ENCODE data around the gene TICRR.
A peak's percentile ranks its signal among the peaks of the same experiment; 100 is the strongest.
"Not testable (repeated sequence)": the region's sequence is repeated elsewhere in the genome, so short reads cannot be mapped to it uniquely, and the experiment has no call there.

TICRR gene

GRCh38 chr15:89566181-89566580 lies 9.1 kb upstream of the TICRR start:
- DNase-seq (ENCODE audit: low read depth in 2 of 2): no peak

- no peak for DNase-seq (ENCODE audit: low read depth in 2 of 2)
Measured at GRCh38 chr15:89566621-89567294, 8.5 kb upstream of the TICRR start.

- no peak for DNase-seq (ENCODE audit: low read depth in 2 of 2)
Measured at GRCh38 chr15:89569090-89569745, 6.1 kb upstream of the TICRR start.

GRCh38 chr15:89575656-89576416 lies 567 bp downstream of the TICRR start:
- DNase-seq (ENCODE audit: low read depth in 2 of 2): no peak

- DNase-seq (ENCODE audit: low read depth in 2 of 2): no peak
Measured at GRCh38 chr15:89576417-89576773, 1.1 kb downstream of the TICRR start.

- no peak for DNase-seq (ENCODE audit: low read depth in 2 of 2)
Measured at GRCh38 chr15:89577776-89578115, 2.5 kb downstream of the TICRR start.

- no peak for DNase-seq (ENCODE audit: low read depth in 2 of 2)
Measured at GRCh38 chr15:89578146-89578545, 2.9 kb downstream of the TICRR start.

- DNase-seq (ENCODE audit: low read depth in 2 of 2): not testable (repeated sequence)
Measured at GRCh38 chr15:89580747-89581146, 5.5 kb downstream of the TICRR start.

- DNase-seq (ENCODE audit: low read depth in 2 of 2): no peak
Measured at GRCh38 chr15:89586651-89587050, 11.4 kb downstream of the TICRR start.

GRCh38 chr15:89587955-89588354 lies 12.7 kb downstream of the TICRR start:
- DNase-seq (ENCODE audit: low read depth in 2 of 2): peak in 1 of 2 experiments; percentile 21

GRCh38 chr15:89591834-89592233 lies 16.6 kb downstream of the TICRR start:
- DNase-seq (ENCODE audit: low read depth in 2 of 2): no peak

GRCh38 chr15:89593018-89593417 lies 17.7 kb downstream of the TICRR start:
- DNase-seq (ENCODE audit: low read depth in 2 of 2): no peak

- no peak for DNase-seq (ENCODE audit: low read depth in 2 of 2)
Measured at GRCh38 chr15:89599021-89599420, 23.8 kb downstream of the TICRR start.

- DNase-seq (ENCODE audit: low read depth in 2 of 2): no peak
Measured at GRCh38 chr15:89611317-89611716, 36.0 kb downstream of the TICRR start.

- DNase-seq (ENCODE audit: low read depth in 2 of 2): no peak
Measured at GRCh38 chr15:89613031-89613430, 37.8 kb downstream of the TICRR start.

GRCh38 chr15:89614164-89614563 lies 38.9 kb downstream of the TICRR start:
- DNase-seq (ENCODE audit: low read depth in 2 of 2): no peak

GRCh38 chr15:89615135-89615534 lies 39.9 kb downstream of the TICRR start:
- no peak for DNase-seq (ENCODE audit: low read depth in 2 of 2)

- DNase-seq (ENCODE audit: low read depth in 2 of 2): no peak
Measured at GRCh38 chr15:89616228-89616627, 41.0 kb downstream of the TICRR start.

- no peak for DNase-seq (ENCODE audit: low read depth in 2 of 2)
Measured at GRCh38 chr15:89621547-89621946, 46.3 kb downstream of the TICRR start.

- no peak for DNase-seq (ENCODE audit: low read depth in 2 of 2)
Measured at GRCh38 chr15:89623165-89623564, 47.9 kb downstream of the TICRR start.

- DNase-seq (ENCODE audit: low read depth in 2 of 2): no peak
Measured at GRCh38 chr15:89625716-89626115, 50.4 kb downstream of the TICRR start.

- no peak for DNase-seq (ENCODE audit: low read depth in 2 of 2)
Measured at GRCh38 chr15:89627256-89627970, 52.1 kb downstream of the TICRR start.

All from fibroblast of skin of left quadriceps (primary cell).